CD4-positive, CD25-positive, alpha-beta regulatory T cell (primary cell): Measurements from ENCODE around the gene ZFAND3. TPM values are rescaled to one million over a fixed set of nuclear protein-coding genes. Genes with fewer than 3 reads are reported as not detected.

Source experiments
- ATAC-seq, 2 donors: fragments of 150-1000 bp; cut with Tn5 transposase; one replicate each; pipeline ENCODE4 v1.10.0; 2021; ENCODE audit warnings: low read depth in 2 of 2, moderate number of reproducible peaks in 2 of 2, moderate library complexity in 1 of 2
- DNase-seq, 3 donors: peaks; one replicate each; pipeline versions ENCODE4 v3.0.0 to v3.0.0-alpha.2; 2012 to 2022; ENCODE audit warnings: mixed read lengths in 1 of 3
- H3K27ac ChIP-seq: one replicate; pipeline ENCODE4 v1.7.0; 2013; ENCODE audit warnings: mild to moderate bottlenecking, low read length; ENCODE audit not compliant: insufficient read depth, poor library complexity, severe bottlenecking
- H3K27me3 ChIP-seq: one replicate; pipeline ENCODE4 v1.7.0; 2013; ENCODE audit warnings: low read length; ENCODE audit not compliant: control insufficient read depth, insufficient read depth
- H3K36me3 ChIP-seq: one replicate; pipeline ENCODE4 v1.7.0; 2013; ENCODE audit warnings: mild to moderate bottlenecking, low read length, moderate library complexity; ENCODE audit not compliant: control insufficient read depth, insufficient read depth
- H3K4me1 ChIP-seq: 2 replicates; pipeline ENCODE4 v1.7.0; 2013; ENCODE audit warnings: mild to moderate bottlenecking, low read length; ENCODE audit not compliant: insufficient read depth, control insufficient read depth, poor library complexity, severe bottlenecking
- H3K4me3 ChIP-seq: one replicate; pipeline ENCODE4 v1.7.0; 2013; ENCODE audit warnings: low read depth, mild to moderate bottlenecking, low read length, moderate library complexity
- H3K9me3 ChIP-seq, 2 experiments: 1 replicate in 1 of 2; 2 replicates in 1 of 2; pipeline ENCODE4 v1.7.0; 2013; ENCODE audit warnings: low read length in 2 of 2, mild to moderate bottlenecking in 1 of 2, moderate library complexity in 1 of 2; ENCODE audit not compliant: control insufficient read depth in 2 of 2
- H3K27ac Mint-ChIP-seq, 3 donors: one replicate each; pipeline ENCODE4 v1.8.0; 2020 to 2022; ENCODE audit warnings: mild to moderate bottlenecking in 3 of 3, mixed read lengths in 3 of 3, moderate library complexity in 2 of 3
- H3K27me3 Mint-ChIP-seq: one replicate; pipeline ENCODE4 v1.8.0; 2022; ENCODE audit warnings: mild to moderate bottlenecking, mixed read lengths
- H3K36me3 Mint-ChIP-seq: one replicate; pipeline ENCODE4 v1.8.0; 2020; ENCODE audit warnings: mixed read lengths
- H3K4me1 Mint-ChIP-seq, 4 donors: one replicate each; pipeline ENCODE4 v1.8.0; 2020 to 2022; ENCODE audit warnings: mixed read lengths in 4 of 4, mild to moderate bottlenecking in 1 of 4
- H3K4me3 Mint-ChIP-seq, 4 donors: one replicate each; pipeline ENCODE4 v1.8.0; 2020 to 2022; ENCODE audit warnings: mild to moderate bottlenecking in 4 of 4, mixed read lengths in 4 of 4, moderate library complexity in 3 of 4
- H3K9me3 Mint-ChIP-seq, 7 donors: one replicate each; pipeline ENCODE4 v1.8.0; 2020 to 2022; ENCODE audit warnings: mixed read lengths in 7 of 7, mild to moderate bottlenecking in 3 of 7, moderate library complexity in 2 of 7
- polyA plus RNA-seq, 4 donors: library from polyadenylated mRNA; unstranded; fragments of 300-500 nt; fragmentation: Illumina TruSeq; gene quantifications; one replicate each; pipeline ENCODE4 v1.2.3, GENCODE V29; 2021
- total RNA-seq: library from RNA; stranded (reverse); gene quantifications from one replicate; pipeline ENCODE4 v1.2.3, GENCODE V29; 2022

Gene ZFAND3
- total and polyA plus RNA-seq, 5 donors from 2014 or later: 3.5 to 60.0 (median 5.1) TPM

DNA sequence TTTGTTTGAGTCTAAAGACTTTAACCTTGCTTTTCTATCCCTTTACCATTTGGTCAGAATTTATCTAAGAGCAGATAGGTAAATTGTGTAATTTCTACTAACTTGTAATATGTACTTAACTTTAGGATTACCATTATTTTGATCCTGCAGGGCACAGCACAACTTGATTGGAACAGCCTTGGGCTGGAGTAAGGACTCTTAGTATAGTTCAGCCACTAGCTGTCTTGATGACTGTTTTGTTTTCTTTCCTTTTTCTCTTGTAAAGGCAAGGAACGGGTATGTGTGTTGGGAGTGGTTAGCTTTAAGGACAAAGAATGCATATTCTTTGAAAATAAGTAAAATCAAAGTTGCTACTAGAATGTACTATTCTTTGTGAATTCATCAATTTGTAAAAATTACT, 203.2 kb downstream of the ZFAND3 start:
- H3K9me3 ChIP-seq: peaks cover 2 to 4% of the 10 kb centered on the region in 2 experiments
- no peak overlapping the region for H3K27ac ChIP-seq
- Mint-ChIP-seq H3K27ac (peak overlapping the region in 1 of 3 donors; percentile 68), H3K27me3 (no peaks in the 10 kb centered on the region), H3K9me3 (peaks cover 0 to 5% (median 0%) of the 10 kb centered on the region in 7 donors), H3K4me3 (no peak overlapping the region), H3K4me1 (peaks cover 18 to 54% (median 36%) of the 10 kb centered on the region in 4 donors), H3K36me3 (no peaks in the 10 kb centered on the region)
- no peak for ATAC-seq
- no peak for DNase-seq
- H3K4me1 ChIP-seq: peaks cover 3% of the 10 kb centered on the region
- H3K27me3 ChIP-seq: no peaks in the 10 kb centered on the region
- no peaks in the 10 kb centered on the region for H3K36me3 ChIP-seq
- H3K4me3 ChIP-seq: no peak overlapping the region

DNA sequence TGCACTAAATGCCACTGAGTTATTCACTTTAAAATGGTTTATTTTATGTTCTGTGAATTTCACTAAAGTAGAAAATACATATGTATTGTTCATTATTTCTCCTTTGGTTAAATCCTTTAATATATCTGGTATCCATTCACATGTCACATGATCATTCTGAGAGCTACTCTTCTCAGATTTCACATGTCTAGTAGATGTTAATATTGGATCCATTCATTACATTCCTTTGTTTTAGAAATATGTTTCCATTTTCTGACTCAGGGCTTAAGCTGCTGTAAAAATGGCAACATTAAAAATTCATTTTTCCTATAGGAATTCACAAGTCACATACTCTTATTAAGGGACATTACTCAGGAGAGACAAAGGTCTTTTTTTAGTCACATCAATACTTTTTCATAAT, 205.4 kb downstream of the ZFAND3 start:
- Mint-ChIP-seq H3K4me3 (no peak overlapping the region), H3K36me3 (no peaks in the 10 kb centered on the region), H3K27ac (peak overlapping the region in 1 of 3 donors; percentile 39), H3K4me1 (peaks cover 30 to 57% (median 48%) of the 10 kb centered on the region in 4 donors), H3K27me3 (no peaks in the 10 kb centered on the region), H3K9me3 (peaks cover 0 to 5% (median 0%) of the 10 kb centered on the region in 7 donors)
- ATAC-seq (no peak), DNase-seq (no peak)
- peaks cover 2 to 4% of the 10 kb centered on the region in 2 experiments for H3K9me3 ChIP-seq
- H3K27me3 ChIP-seq: no peaks in the 10 kb centered on the region
- H3K27ac ChIP-seq: no peak overlapping the region
- H3K4me1 ChIP-seq: peaks cover 4% of the 10 kb centered on the region
- no peak overlapping the region for H3K4me3 ChIP-seq
- no peaks in the 10 kb centered on the region for H3K36me3 ChIP-seq

DNA sequence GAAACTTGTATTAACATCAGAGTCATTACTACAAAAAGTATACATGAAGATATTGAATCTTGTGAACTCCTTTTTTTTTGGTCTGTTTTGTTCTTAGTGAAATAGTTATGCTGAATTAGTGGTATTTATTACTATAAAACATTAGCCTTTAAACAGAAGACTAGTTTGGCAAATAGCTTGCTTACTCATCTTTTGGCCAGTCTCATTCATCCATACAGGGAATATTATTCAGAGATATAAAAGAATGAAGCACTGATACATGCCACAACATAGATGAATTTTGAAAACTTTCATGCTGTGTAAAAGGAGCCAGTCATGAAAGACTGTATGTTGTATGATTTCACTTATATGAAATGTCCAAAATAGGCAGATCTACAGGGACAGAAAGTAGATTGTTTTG, 205.9 kb downstream of the ZFAND3 start:
- H3K9me3 ChIP-seq: peaks cover 2 to 4% of the 10 kb centered on the region in 2 experiments
- DNase-seq: no peak
- H3K36me3 ChIP-seq: no peaks in the 10 kb centered on the region
- H3K27me3 ChIP-seq: no peaks in the 10 kb centered on the region
- Mint-ChIP-seq H3K27ac (peak overlapping the region in 1 of 3 donors; percentile 3), H3K4me1 (peaks cover 29 to 61% (median 50%) of the 10 kb centered on the region in 4 donors), H3K9me3 (peaks cover 0 to 5% (median 0%) of the 10 kb centered on the region in 7 donors), H3K36me3 (no peaks in the 10 kb centered on the region), H3K27me3 (no peaks in the 10 kb centered on the region), H3K4me3 (no peak overlapping the region)
- no peak overlapping the region for H3K4me3 ChIP-seq
- no peak for ATAC-seq
- H3K27ac ChIP-seq: no peak overlapping the region
- H3K4me1 ChIP-seq: peaks cover 3% of the 10 kb centered on the region

DNA sequence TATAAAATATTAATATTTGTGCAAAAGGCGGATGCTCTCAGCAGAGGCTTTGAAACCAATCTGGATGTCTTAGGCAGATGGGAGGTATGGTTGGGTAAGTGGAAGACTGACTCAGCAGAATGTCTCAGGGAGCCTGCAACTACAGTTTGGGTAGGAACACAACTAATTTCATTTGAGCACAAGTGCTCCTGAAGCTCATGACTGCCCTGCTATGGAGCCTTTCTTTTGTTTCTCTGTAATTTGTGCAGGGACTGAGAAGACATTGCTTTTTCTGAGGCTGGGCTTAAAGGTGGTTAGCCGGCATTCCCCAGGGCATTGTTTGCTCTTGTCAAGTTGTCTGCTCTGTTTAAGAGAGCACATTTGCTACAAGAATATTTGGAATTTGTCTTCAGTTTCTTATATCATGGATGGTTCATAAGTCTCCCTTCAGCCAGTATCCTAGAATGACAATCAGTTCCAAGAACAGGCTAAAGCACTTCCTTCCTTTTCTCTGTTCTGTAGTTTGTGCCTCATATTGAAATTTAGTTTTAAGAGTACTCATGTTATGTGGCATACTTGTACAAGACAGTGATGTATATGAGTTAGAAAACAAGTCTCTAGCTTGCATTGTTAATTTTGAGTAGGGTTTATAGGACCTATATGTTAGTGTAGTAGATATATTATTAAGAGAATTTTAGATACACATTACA, 208.3 kb downstream of the ZFAND3 start:
- H3K4me1 ChIP-seq: peaks cover 3% of the 10 kb centered on the region

DNA sequence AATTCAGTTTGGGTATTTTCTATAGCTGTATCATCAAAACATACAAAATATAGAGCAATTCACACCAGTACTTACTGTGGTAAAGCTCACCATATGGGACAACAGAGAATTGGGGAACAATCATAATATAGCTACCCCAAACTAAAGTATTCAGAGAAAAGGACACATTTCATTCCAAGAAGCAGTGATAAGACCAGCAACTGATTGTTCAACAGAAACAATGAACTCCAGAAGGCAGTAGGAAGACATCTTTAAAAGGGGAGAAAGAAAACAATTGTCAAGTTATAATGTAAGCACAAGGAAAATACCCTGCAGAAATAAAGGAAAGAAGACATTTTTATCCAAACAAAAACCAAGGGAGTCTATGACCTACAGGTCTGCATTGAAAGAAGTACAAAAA, 210.9 kb downstream of the ZFAND3 start:
- ATAC-seq (no peak), DNase-seq (no peak)
- Mint-ChIP-seq H3K4me3 (no peak overlapping the region), H3K9me3 (no peaks in the 10 kb centered on the region), H3K27me3 (no peaks in the 10 kb centered on the region), H3K36me3 (no peaks in the 10 kb centered on the region), H3K27ac (no peak overlapping the region), H3K4me1 (peaks cover 36 to 82% (median 69%) of the 10 kb centered on the region in 4 donors)
- Histone ChIP-seq H3K4me3 (no peak overlapping the region), H3K27ac (no peak overlapping the region), H3K36me3 (no peaks in the 10 kb centered on the region), H3K27me3 (no peaks in the 10 kb centered on the region), H3K4me1 (peaks cover 19% of the 10 kb centered on the region), H3K9me3 (no peaks in the 10 kb centered on the region)

More for the DNA sequence above, 208.3 kb downstream of the ZFAND3 start:
- Histone ChIP-seq H3K27ac (no peak overlapping the region), H3K36me3 (no peaks in the 10 kb centered on the region), H3K9me3 (peaks cover 2 to 4% of the 10 kb centered on the region in 2 experiments), H3K4me3 (no peak overlapping the region), H3K27me3 (no peaks in the 10 kb centered on the region)
- no peaks in the 10 kb centered on the region for H3K36me3 Mint-ChIP-seq
- DNase-seq (peak in 1 of 3 donors; percentile 21), ATAC-seq (no peak)
- H3K9me3 Mint-ChIP-seq: peaks cover 0 to 5% (median 0%) of the 10 kb centered on the region in 7 donors
- no peak overlapping the region for H3K4me3 Mint-ChIP-seq
- no peak overlapping the region for H3K27ac Mint-ChIP-seq
- no peaks in the 10 kb centered on the region for H3K27me3 Mint-ChIP-seq
- H3K4me1 Mint-ChIP-seq: peaks cover 32 to 61% (median 54%) of the 10 kb centered on the region in 4 donors

DNA sequence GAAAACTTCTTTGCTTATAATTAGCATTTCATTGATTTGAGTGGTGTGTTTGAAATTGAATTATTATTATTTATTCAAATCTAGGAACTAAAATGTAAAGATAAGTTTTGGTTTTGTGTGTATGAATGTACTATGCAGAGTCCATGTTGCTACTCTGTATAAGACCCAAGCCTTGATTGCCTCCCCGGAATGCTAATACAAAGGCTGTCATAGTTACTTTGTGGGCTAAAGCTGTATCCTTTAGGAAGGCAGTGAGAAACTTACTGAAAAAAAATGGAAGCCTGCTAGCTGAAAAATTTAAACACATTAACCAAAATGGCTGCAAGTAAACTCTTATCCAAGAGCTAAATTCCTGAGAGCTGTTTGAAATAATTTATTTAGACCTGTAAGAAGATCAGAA, 213.3 kb downstream of the ZFAND3 start:
- Mint-ChIP-seq H3K4me3 (no peak overlapping the region), H3K27me3 (no peaks in the 10 kb centered on the region), H3K27ac (no peak overlapping the region), H3K4me1 (peaks cover 30 to 77% (median 59%) of the 10 kb centered on the region in 4 donors), H3K9me3 (peaks cover 0 to 2% (median 0%) of the 10 kb centered on the region in 7 donors), H3K36me3 (no peaks in the 10 kb centered on the region)
- Histone ChIP-seq H3K4me1 (peaks cover 19% of the 10 kb centered on the region), H3K27me3 (no peaks in the 10 kb centered on the region), H3K27ac (no peak overlapping the region), H3K9me3 (no peaks in the 10 kb centered on the region), H3K4me3 (no peak overlapping the region), H3K36me3 (no peaks in the 10 kb centered on the region)
- DNase-seq (no peak), ATAC-seq (no peak)

DNA sequence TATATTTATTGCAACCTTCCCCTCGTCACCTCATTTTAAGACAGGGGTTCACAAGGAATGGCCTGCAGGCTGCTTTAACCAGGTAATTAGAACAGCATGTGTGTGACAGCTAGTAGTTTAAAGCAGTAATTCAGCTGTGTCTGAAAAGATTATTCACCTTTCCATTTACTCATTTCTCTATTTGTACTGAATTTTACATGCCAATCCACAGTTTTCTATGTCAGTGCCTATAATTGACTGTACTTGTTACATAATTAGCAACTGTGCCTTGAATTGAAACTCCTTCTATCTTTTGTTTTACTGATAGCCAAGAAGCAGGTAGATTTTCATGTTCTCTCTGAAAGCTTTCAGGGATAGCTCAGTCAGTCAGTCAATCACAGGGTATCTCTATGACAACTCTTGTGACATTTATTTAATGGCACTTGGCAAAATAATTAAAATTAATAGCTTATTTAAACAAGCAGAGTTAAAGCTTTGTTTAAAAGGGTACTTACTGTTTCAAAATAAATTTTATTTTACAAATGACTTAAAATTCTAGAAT, 214.0 kb downstream of the ZFAND3 start:
- ATAC-seq (no peak), DNase-seq (no peak)
- H3K36me3 ChIP-seq: no peaks in the 10 kb centered on the region
- H3K9me3 Mint-ChIP-seq: peaks cover 0 to 2% (median 0%) of the 10 kb centered on the region in 7 donors
- H3K4me3 Mint-ChIP-seq: no peak overlapping the region
- H3K9me3 ChIP-seq: no peaks in the 10 kb centered on the region
- no peaks in the 10 kb centered on the region for H3K27me3 ChIP-seq
- H3K4me1 ChIP-seq: peaks cover 16% of the 10 kb centered on the region
- H3K36me3 Mint-ChIP-seq: no peaks in the 10 kb centered on the region
- no peaks in the 10 kb centered on the region for H3K27me3 Mint-ChIP-seq
- no peak overlapping the region for H3K27ac ChIP-seq
- H3K4me1 Mint-ChIP-seq: peaks cover 30 to 75% (median 54%) of the 10 kb centered on the region in 4 donors
- H3K27ac Mint-ChIP-seq: no peak overlapping the region
- no peak overlapping the region for H3K4me3 ChIP-seq
